Astrocyte of the cerebellum (primary cell): Measurements from ENCODE around the gene TCF7L2.

ENCODE experiments used
- DNase-seq: peaks from one replicate; pipeline ENCODE4 v3.0.0-alpha.2; 2011; ENCODE audit warnings: low read depth
- H3K4me3 ChIP-seq: 2 replicates; pipeline ENCODE4 v1.5.1; 2011; ENCODE audit warnings: mild to moderate bottlenecking, low read depth, low read length, moderate library complexity
- in situ Hi-C: cut with HindIII; loops from 2 replicates; pipeline ENCODE4 v1.10.0; 2017; ENCODE audit warnings: low sequenced_read_pairs
- TF ChIP-seq, protein P1 (sequence below): IDR thresholded peaks from 2 replicates; pipeline ENCODE4 v1.5.1; 2012; ENCODE audit warnings: low read length, low read depth, moderate library complexity, mild to moderate bottlenecking; ENCODE audit errors: missing control alignments

The TCF7L2 gene

DNA sequence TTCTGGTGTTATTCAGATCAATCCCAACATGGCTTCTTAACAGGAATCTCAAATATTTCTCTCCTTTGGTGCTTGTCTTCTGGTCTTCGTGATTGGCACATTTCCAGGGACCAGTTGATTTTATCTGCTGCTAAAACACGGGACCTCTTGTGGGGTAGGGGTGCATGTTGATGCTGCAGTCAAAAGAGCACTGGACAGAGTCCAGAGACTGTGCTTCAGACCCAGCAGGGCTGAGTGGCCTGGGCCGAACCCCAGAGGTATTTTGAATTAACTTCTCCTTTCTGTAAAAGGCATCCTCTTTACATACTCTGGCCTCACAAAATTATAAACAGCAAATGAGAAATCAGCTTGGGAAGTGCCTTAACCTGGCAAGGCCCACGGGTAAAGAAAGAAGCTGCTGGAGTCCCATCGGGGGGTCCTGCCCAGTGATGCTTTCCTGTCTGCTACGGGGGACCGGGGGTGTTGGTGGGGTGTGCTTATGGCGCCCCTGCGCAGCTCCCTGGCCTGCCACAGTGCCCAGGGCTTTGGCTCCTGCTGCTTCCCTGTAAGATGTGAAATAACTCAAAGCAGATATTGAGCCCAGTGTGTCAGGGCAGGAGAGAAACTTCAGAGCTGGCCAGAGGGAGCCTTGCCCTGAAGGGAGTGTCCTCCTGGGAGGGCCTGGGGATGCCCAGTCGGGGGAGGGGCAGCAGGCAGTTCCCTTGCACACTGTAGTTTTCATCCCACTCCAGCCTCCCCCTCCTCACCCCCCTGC lies 230.5 kb downstream of the TCF7L2 start:
- no peak overlapping the region for H3K4me3 ChIP-seq
- TF ChIP-seq, protein P1, sequence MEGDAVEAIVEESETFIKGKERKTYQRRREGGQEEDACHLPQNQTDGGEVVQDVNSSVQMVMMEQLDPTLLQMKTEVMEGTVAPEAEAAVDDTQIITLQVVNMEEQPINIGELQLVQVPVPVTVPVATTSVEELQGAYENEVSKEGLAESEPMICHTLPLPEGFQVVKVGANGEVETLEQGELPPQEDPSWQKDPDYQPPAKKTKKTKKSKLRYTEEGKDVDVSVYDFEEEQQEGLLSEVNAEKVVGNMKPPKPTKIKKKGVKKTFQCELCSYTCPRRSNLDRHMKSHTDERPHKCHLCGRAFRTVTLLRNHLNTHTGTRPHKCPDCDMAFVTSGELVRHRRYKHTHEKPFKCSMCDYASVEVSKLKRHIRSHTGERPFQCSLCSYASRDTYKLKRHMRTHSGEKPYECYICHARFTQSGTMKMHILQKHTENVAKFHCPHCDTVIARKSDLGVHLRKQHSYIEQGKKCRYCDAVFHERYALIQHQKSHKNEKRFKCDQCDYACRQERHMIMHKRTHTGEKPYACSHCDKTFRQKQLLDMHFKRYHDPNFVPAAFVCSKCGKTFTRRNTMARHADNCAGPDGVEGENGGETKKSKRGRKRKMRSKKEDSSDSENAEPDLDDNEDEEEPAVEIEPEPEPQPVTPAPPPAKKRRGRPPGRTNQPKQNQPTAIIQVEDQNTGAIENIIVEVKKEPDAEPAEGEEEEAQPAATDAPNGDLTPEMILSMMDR: no peak
- no peak for DNase-seq
- in situ Hi-C loops: no loop called here

- no peak overlapping the region for H3K4me3 ChIP-seq
- DNase-seq: no peak
- in situ Hi-C loops: no loop called here
- TF ChIP-seq, protein P1: no peak
Measured at GRCh38 chr10:113182154-113182553, 232.1 kb downstream of the TCF7L2 start.

GRCh38 chr10:113183573-113183972 lies 233.5 kb downstream of the TCF7L2 start:
- no peak overlapping the region for H3K4me3 ChIP-seq
- TF ChIP-seq, protein P1: no peak
- in situ Hi-C loops: no loop called here
- DNase-seq: no peak

DNA sequence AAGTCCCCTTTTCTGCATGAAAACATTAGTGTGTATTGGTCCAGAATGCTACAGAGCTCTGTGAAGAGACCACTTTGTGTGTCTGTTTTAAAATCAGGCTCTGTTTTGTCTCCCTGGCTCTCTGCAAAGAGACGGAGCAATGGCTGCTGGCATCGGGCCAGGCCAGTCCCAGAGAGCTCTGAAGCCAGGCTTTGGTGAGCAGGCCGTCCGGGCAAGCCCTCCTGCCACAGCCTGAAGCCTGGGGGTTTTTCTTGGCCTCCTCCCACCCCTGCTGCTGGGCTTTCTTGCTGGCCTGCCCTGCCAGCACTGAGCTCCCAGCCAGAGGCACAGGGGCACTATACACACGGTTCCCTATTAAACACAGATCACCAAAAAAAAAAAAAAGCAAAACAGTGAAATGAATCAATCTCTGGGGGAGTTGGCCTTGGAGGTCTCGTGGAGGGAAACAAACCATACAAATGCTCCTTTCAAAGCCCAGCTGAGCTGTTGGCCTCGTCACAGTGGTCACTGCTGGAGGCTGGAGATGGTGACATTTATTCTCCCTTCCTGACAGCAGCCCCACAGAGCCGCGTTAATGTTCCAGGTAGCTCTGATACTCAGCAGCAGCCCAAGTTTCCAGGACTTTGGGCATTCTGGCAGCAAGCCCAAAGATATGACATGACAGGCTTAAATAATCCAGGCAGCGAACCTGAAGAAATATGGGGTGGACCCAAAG lies 237.2 kb downstream of the TCF7L2 start:
- in situ Hi-C loops: no loop called here
- TF ChIP-seq, protein P1: no peak
- DNase-seq: no peak
- no peak overlapping the region for H3K4me3 ChIP-seq

- TF ChIP-seq, protein P1: no peak
- H3K4me3 ChIP-seq: no peak overlapping the region
- in situ Hi-C loops: no loop called here
- peak; percentile 13 for DNase-seq
Measured at GRCh38 chr10:113199459-113199858, 249.4 kb downstream of the TCF7L2 start.

DNA sequence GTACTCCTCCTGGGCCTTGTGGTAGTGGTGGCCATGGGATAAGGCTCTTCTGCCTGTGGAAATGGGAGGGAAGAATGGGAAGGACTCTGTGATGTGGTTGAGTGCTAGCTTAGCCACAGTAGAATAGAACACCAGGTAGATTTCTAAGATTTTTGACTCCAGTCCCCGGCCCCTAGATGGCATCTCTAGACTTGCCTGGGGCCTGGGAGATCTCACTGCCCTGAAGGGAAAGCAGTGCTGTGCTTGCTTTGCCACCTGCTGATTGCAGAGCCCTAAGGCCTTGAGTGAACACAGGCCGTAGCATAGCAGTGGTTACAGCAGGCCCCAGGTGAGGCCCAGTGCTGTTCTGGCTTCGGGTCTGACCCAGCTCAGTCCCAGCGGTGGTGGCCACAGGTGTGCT lies 252.0 kb downstream of the TCF7L2 start:
- H3K4me3 ChIP-seq: no peak overlapping the region
- in situ Hi-C loops: no loop called here
- TF ChIP-seq, protein P1: no peak
- no peak for DNase-seq
